GM23338 (cell line): ENCODE data around the gene XPR1. TPM values are rescaled to one million over a fixed set of nuclear protein-coding genes. Genes with fewer than 3 reads are reported as not detected.

ENCODE experiments used
- ATAC-seq: fragments of 200-7000 bp; cut with Tn5 transposase; 3 replicates; pipeline ENCODE4 v1.9.1; 2020
- DNase-seq: peaks from one replicate; pipeline ENCODE4 v3.0.0-alpha.2; 2015; ENCODE audit warnings: low spot score
- H2AFZ ChIP-seq: fragments of 200-600 bp; sonication (generic); 2 replicates; pipeline ENCODE4 v1.8.0; 2016; ENCODE audit warnings: antibody characterized with exemption, mild to moderate bottlenecking, moderate library complexity
- H3F3A ChIP-seq: fragments of 200-600 bp; sonication (generic); replicated peaks from 2 replicates; pipeline ENCODE4 v1.8.0; 2017; ENCODE audit warnings: antibody characterized with exemption, mixed run types, low read depth
- H3K27ac ChIP-seq: fragments of 200-600 bp; sonication (generic); 2 replicates; pipeline ENCODE4 v1.6.1; 2016; ENCODE audit warnings: low read depth
- H3K27me3 ChIP-seq: fragments of 200-600 bp; sonication (generic); 2 replicates; pipeline ENCODE4 v1.8.0; 2016; ENCODE audit warnings: mild to moderate bottlenecking, mixed run types, moderate library complexity; ENCODE audit not compliant: insufficient read depth
- H3K36me3 ChIP-seq: fragments of 200-600 bp; sonication (generic); 2 replicates; pipeline ENCODE4 v1.8.0; 2016; ENCODE audit warnings: mild to moderate bottlenecking; ENCODE audit not compliant: insufficient read depth
- H3K4me1 ChIP-seq: fragments of 200-600 bp; sonication (generic); 2 replicates; pipeline ENCODE4 v1.8.0; 2016; ENCODE audit warnings: mild to moderate bottlenecking, moderate library complexity; ENCODE audit not compliant: insufficient read depth
- H3K4me2 ChIP-seq: fragments of 200-600 bp; sonication (generic); 2 replicates; pipeline ENCODE4 v1.7.1; 2017; ENCODE audit warnings: mixed run types
- H3K4me3 ChIP-seq: fragments of 200-600 bp; sonication (generic); 2 replicates; pipeline ENCODE4 v1.6.1; 2016; ENCODE audit warnings: mixed run types
- H3K79me2 ChIP-seq: fragments of 200-600 bp; sonication (generic); replicated peaks from 2 replicates; pipeline ENCODE4 v1.8.0; 2017; ENCODE audit warnings: mild to moderate bottlenecking; ENCODE audit not compliant: insufficient read depth
- H3K9me2 ChIP-seq: fragments of 200-600 bp; sonication (generic); 2 replicates; pipeline ENCODE4 v1.8.0; 2017; ENCODE audit not compliant: insufficient read depth
- H4K20me1 ChIP-seq: fragments of 200-600 bp; sonication (generic); replicated peaks from 2 replicates; pipeline ENCODE4 v1.8.0; 2017; ENCODE audit warnings: mild to moderate bottlenecking; ENCODE audit not compliant: insufficient read depth
- H3K27ac Mint-ChIP-seq: 2 replicates; pipeline ENCODE4 v1.8.0; 2020; ENCODE audit warnings: inconsistent platforms, mild to moderate bottlenecking, moderate library complexity, mixed read lengths
- H3K27me3 Mint-ChIP-seq: 3 replicates; pipeline ENCODE4 v1.8.0; 2022; ENCODE audit warnings: low read depth, mild to moderate bottlenecking, moderate library complexity, mixed read lengths, inconsistent platforms; ENCODE audit not compliant: insufficient read depth, poor library complexity
- H3K36me3 Mint-ChIP-seq: 3 replicates; pipeline ENCODE4 v1.8.0; 2021; ENCODE audit warnings: low read depth, mild to moderate bottlenecking, inconsistent platforms, moderate library complexity, mixed read lengths
- H3K4me1 Mint-ChIP-seq: 3 replicates; pipeline ENCODE4 v1.8.0; 2020; ENCODE audit warnings: mild to moderate bottlenecking, inconsistent platforms, mixed read lengths
- H3K4me3 Mint-ChIP-seq: 3 replicates; pipeline ENCODE4 v1.8.0; 2021; ENCODE audit warnings: moderate library complexity, mild to moderate bottlenecking, inconsistent platforms, mixed read lengths
- H3K9me3 Mint-ChIP-seq: 3 replicates; pipeline ENCODE4 v1.8.0; 2020; ENCODE audit warnings: moderate library complexity, mild to moderate bottlenecking, inconsistent platforms, mixed read lengths
- CREB1 ChIP-seq: fragments of 250-450 bp; sonication (Bioruptor Pico); IDR thresholded peaks from 2 replicates; pipeline ENCODE4 v1.5.0; 2020; ENCODE audit warnings: low read depth, mild to moderate bottlenecking, moderate library complexity
- CTCF ChIP-seq, 2 experiments: fragments of 200-600 bp in 1 of 2; sonication (generic) in 1 of 2; conservative IDR thresholded peaks; 2 replicates each; pipeline versions ENCODE4 v1.5.1 to v1.6.1; 2016 to 2017; ENCODE audit warnings: antibody characterized with exemption in 2 of 2, low read depth in 2 of 2, mild to moderate bottlenecking in 2 of 2, moderate library complexity in 1 of 2
- ETS1 ChIP-seq: IDR thresholded peaks from 2 replicates; pipeline ENCODE4 v1.6.1; 2016; ENCODE audit warnings: antibody characterized with exemption
- EZH2 ChIP-seq: fragments of 200-600 bp; sonication (generic); IDR thresholded peaks from one replicate; pipeline ENCODE4 v1.8.0; 2017; ENCODE audit warnings: antibody characterized with exemption, mild to moderate bottlenecking, low read depth; ENCODE audit not compliant: unreplicated experiment
- EZH2phosphoT487 ChIP-seq: fragments of 200-600 bp; sonication (generic); IDR thresholded peaks from one replicate; pipeline ENCODE4 v1.8.1; 2018; ENCODE audit warnings: antibody characterized with exemption; ENCODE audit not compliant: unreplicated experiment
- JUNB ChIP-seq: IDR thresholded peaks from one replicate; pipeline ENCODE4 v1.6.1; 2016; ENCODE audit warnings: antibody characterized with exemption; ENCODE audit not compliant: unreplicated experiment
- NANOG ChIP-seq: IDR thresholded peaks from 2 replicates; pipeline ENCODE4 v1.6.1; 2016; ENCODE audit warnings: antibody characterized with exemption, borderline replicate concordance
- POLR2AphosphoS5 ChIP-seq: IDR thresholded peaks from 2 replicates; pipeline ENCODE4 v1.6.1; 2016; ENCODE audit warnings: antibody characterized with exemption, low read depth
- STAT1 ChIP-seq: IDR thresholded peaks from one replicate; pipeline ENCODE4 v1.6.1; 2016; ENCODE audit warnings: antibody characterized with exemption; ENCODE audit not compliant: unreplicated experiment
- ZNF114 ChIP-seq: fragments of 250-450 bp; sonication (Bioruptor Pico); IDR thresholded peaks from 2 replicates; pipeline ENCODE4 v1.5.0; 2020; ENCODE audit warnings: mild to moderate bottlenecking, moderate library complexity
- ZNF331 ChIP-seq: fragments of 250-450 bp; sonication (Bioruptor Pico); IDR thresholded peaks from 2 replicates; pipeline ENCODE4 v1.5.0; 2020; ENCODE audit warnings: low read depth, mild to moderate bottlenecking, moderate library complexity
- polyA plus RNA-seq: library from polyadenylated mRNA; unstranded; fragments of >200 nt; fragmentation: Nextera tagmentation; extraction: Ambion mirVana; gene quantifications from 2 replicates; pipeline ENCODE4 v1.2.1, GENCODE V29; 2016
- total RNA-seq: library from RNA; depleted of rRNA; stranded (reverse); fragments of >200 nt; shearing (Covaris generic); gene quantifications from 2 replicates; pipeline ENCODE4 v1.2.3, GENCODE V29; 2014
- TF ChIP-seq, protein P1 (sequence below): fragments of 250-450 bp; sonication (Bioruptor Pico); IDR thresholded peaks from 2 replicates; pipeline ENCODE4 v1.5.0; 2020; ENCODE audit warnings: mild to moderate bottlenecking, moderate library complexity
- TF ChIP-seq, protein P2 (sequence below): IDR thresholded peaks from one replicate; pipeline ENCODE4 v1.6.1; 2018; ENCODE audit warnings: antibody characterized with exemption; ENCODE audit not compliant: unreplicated experiment

The XPR1 gene
- total and polyA plus RNA-seq, 2 experiments from 2014 or later, result 9.3 to 38.1 TPM

- no peaks in the 10 kb centered on the region for H3K9me3 Mint-ChIP-seq
- Histone ChIP-seq H4K20me1 (peaks cover 8% of the 10 kb centered on the region; the same call in 1 of the 2 replicates), H3K9me2 (no peaks in the 10 kb centered on the region), H3K4me2 (no peak overlapping the region), H3K27me3 (no peaks in the 10 kb centered on the region), H2AFZ (no peak overlapping the region), H3K36me3 (no peaks in the 10 kb centered on the region), H3K79me2 (peaks cover 16% of the 10 kb centered on the region), H3K4me3 (no peak overlapping the region), H3K27ac (no peak overlapping the region), H3K4me1 (no peaks in the 10 kb centered on the region), H3F3A (no peaks in the 10 kb centered on the region)
- H3K36me3 Mint-ChIP-seq, result peaks cover 6% of the 10 kb centered on the region; the same call in 1 of the 3 replicates
- ATAC-seq (no peak), DNase-seq (no peak)
- no peak for TF ChIP-seq POLR2AphosphoS5
- TF ChIP-seq, protein P1, sequence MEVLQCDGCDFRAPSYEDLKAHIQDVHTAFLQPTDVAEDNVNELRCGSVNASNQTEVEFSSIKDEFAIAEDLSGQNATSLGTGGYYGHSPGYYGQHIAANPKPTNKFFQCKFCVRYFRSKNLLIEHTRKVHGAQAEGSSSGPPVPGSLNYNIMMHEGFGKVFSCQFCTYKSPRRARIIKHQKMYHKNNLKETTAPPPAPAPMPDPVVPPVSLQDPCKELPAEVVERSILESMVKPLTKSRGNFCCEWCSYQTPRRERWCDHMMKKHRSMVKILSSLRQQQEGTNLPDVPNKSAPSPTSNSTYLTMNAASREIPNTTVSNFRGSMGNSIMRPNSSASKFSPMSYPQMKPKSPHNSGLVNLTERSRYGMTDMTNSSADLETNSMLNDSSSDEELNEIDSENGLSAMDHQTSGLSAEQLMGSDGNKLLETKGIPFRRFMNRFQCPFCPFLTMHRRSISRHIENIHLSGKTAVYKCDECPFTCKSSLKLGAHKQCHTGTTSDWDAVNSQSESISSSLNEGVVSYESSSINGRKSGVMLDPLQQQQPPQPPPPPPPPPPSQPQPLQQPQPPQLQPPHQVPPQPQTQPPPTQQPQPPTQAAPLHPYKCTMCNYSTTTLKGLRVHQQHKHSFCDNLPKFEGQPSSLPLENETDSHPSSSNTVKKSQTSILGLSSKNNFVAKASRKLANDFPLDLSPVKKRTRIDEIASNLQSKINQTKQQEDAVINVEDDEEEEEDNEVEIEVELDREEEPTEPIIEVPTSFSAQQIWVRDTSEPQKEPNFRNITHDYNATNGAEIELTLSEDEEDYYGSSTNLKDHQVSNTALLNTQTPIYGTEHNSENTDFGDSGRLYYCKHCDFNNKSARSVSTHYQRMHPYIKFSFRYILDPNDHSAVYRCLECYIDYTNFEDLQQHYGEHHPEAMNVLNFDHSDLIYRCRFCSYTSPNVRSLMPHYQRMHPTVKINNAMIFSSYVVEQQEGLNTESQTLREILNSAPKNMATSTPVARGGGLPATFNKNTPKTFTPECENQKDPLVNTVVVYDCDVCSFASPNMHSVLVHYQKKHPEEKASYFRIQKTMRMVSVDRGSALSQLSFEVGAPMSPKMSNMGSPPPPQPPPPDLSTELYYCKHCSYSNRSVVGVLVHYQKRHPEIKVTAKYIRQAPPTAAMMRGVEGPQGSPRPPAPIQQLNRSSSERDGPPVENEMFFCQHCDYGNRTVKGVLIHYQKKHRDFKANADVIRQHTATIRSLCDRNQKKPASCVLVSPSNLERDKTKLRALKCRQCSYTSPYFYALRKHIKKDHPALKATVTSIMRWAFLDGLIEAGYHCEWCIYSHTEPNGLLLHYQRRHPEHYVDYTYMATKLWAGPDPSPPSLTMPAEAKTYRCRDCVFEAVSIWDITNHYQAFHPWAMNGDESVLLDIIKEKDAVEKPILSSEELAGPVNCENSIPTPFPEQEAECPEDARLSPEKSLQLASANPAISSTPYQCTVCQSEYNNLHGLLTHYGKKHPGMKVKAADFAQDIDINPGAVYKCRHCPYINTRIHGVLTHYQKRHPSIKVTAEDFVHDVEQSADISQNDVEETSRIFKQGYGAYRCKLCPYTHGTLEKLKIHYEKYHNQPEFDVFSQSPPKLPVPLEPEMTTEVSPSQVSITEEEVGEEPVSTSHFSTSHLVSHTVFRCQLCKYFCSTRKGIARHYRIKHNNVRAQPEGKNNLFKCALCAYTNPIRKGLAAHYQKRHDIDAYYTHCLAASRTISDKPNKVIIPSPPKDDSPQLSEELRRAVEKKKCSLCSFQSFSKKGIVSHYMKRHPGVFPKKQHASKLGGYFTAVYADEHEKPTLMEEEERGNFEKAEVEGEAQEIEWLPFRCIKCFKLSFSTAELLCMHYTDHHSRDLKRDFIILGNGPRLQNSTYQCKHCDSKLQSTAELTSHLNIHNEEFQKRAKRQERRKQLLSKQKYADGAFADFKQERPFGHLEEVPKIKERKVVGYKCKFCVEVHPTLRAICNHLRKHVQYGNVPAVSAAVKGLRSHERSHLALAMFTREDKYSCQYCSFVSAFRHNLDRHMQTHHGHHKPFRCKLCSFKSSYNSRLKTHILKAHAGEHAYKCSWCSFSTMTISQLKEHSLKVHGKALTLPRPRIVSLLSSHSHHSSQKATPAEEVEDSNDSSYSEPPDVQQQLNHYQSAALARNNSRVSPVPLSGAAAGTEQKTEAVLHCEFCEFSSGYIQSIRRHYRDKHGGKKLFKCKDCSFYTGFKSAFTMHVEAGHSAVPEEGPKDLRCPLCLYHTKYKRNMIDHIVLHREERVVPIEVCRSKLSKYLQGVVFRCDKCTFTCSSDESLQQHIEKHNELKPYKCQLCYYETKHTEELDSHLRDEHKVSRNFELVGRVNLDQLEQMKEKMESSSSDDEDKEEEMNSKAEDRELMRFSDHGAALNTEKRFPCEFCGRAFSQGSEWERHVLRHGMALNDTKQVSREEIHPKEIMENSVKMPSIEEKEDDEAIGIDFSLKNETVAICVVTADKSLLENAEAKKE, result no peak
- no peak for TF ChIP-seq ETS1
- no peak for TF ChIP-seq STAT1
- no peak for TF ChIP-seq NANOG
- no peak for TF ChIP-seq CREB1 (CRISPR knock-in tag)
- no peak for TF ChIP-seq EZH2phosphoT487
- TF ChIP-seq, protein P2, sequence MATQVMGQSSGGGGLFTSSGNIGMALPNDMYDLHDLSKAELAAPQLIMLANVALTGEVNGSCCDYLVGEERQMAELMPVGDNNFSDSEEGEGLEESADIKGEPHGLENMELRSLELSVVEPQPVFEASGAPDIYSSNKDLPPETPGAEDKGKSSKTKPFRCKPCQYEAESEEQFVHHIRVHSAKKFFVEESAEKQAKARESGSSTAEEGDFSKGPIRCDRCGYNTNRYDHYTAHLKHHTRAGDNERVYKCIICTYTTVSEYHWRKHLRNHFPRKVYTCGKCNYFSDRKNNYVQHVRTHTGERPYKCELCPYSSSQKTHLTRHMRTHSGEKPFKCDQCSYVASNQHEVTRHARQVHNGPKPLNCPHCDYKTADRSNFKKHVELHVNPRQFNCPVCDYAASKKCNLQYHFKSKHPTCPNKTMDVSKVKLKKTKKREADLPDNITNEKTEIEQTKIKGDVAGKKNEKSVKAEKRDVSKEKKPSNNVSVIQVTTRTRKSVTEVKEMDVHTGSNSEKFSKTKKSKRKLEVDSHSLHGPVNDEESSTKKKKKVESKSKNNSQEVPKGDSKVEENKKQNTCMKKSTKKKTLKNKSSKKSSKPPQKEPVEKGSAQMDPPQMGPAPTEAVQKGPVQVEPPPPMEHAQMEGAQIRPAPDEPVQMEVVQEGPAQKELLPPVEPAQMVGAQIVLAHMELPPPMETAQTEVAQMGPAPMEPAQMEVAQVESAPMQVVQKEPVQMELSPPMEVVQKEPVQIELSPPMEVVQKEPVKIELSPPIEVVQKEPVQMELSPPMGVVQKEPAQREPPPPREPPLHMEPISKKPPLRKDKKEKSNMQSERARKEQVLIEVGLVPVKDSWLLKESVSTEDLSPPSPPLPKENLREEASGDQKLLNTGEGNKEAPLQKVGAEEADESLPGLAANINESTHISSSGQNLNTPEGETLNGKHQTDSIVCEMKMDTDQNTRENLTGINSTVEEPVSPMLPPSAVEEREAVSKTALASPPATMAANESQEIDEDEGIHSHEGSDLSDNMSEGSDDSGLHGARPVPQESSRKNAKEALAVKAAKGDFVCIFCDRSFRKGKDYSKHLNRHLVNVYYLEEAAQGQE, result no peak
- TF ChIP-seq ZNF114 (CRISPR knock-in tag), result no peak
- no peak for TF ChIP-seq JUNB
- TF ChIP-seq EZH2, result no peak
- no peak for TF ChIP-seq ZNF331 (CRISPR knock-in tag)
- TF ChIP-seq CTCF (conservative IDR thresholded peaks at IDR 0.05; ENCODE audit: low read depth in 2 of 2), result no peak
- H3K4me3 Mint-ChIP-seq, result no peak overlapping the region
- no peaks in the 10 kb centered on the region; the same call in 2 of the 3 replicates for H3K4me1 Mint-ChIP-seq
- H3K27me3 Mint-ChIP-seq, result no peaks in the 10 kb centered on the region
- H3K27ac Mint-ChIP-seq, result no peak overlapping the region
Measured at GRCh38 chr1:180722586-180722985, 90.8 kb downstream of the XPR1 start.
